ENCODE results near the gene AFG1L. TPM values are rescaled to one million over a fixed set of nuclear protein-coding genes. Genes with fewer than 3 reads are reported as not detected.
"Not testable (repeated sequence)": the region's sequence is repeated elsewhere in the genome, so short reads cannot be mapped to it uniquely, and the experiment has no call there.

AFG1L gene
- polyA plus RNA-seq, 2 donors: 1.8 to 2.0 TPM

DNA sequence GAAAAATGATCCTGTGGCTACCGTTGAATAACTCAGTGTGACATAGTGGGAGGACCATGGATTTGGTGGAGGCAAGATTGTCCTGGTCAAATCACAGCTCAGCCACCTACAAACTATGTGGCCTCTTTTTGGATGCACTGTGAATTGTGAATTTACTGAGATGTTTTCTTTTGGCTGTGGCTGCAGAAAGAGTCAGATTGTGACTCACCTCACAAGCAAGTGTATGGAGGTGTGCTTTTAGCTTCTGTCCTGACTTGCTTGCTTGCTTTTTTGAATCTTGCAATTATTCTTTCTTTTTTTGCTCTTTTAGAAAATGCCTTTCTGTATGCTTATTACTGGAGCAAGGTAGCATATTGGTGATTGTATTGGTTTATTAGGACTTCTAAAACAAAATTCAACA, 143.0 kb downstream of the AFG1L start:
- H3K4me3 ChIP-seq (ENCODE audit: low read depth in 1 of 2, low read length in 2 of 2): no peak overlapping the region
- no peak overlapping the region for H3K27ac ChIP-seq (ENCODE audit: low read depth in 2 of 2, low read length in 1 of 2)
- no peaks in the 10 kb centered on the region for H3K4me1 ChIP-seq (ENCODE audit: control insufficient read depth in 2 of 2, insufficient read depth in 2 of 2, low read length in 1 of 2)
- no peaks in the 10 kb centered on the region for H3K9me3 ChIP-seq (ENCODE audit: control insufficient read depth in 2 of 2, insufficient read depth in 1 of 2, low read depth in 1 of 2, low read length in 1 of 2)
- H3K36me3 ChIP-seq (ENCODE audit: control insufficient read depth in 2 of 2, insufficient read depth in 2 of 2, low read length in 1 of 2): no peaks in the 10 kb centered on the region
- no peaks in the 10 kb centered on the region for H3K27me3 ChIP-seq (ENCODE audit: control insufficient read depth in 1 of 2, insufficient read depth in 2 of 2, low read length in 2 of 2)
- WGBS, 2 donors: 62 to 72% methylated on average over 1 of the region's 1 CpG

DNA sequence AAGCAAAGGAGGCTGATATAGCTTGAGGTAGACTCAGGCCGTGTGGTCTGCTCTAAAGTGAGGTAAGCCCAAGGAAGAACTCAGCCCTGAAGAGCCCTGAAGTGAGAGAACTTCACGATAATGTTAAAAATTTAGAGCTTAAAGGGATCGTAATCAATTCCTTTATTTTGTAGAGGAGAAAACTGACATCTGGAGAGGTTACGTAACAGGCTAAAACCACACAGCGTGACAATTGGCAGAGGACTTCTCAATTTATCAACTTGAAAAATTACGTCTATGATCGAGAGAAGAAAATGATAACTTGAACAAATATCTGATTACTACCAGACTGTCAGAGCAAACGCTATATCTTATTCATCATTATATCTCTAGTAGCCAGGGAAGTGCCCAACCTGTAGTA, 144.1 kb downstream of the AFG1L start:
- H3K9me3 ChIP-seq (ENCODE audit: control insufficient read depth in 2 of 2, insufficient read depth in 1 of 2, low read depth in 1 of 2, low read length in 1 of 2): no peaks in the 10 kb centered on the region
- no peaks in the 10 kb centered on the region for H3K27me3 ChIP-seq (ENCODE audit: control insufficient read depth in 1 of 2, insufficient read depth in 2 of 2, low read length in 2 of 2)
- H3K36me3 ChIP-seq (ENCODE audit: control insufficient read depth in 2 of 2, insufficient read depth in 2 of 2, low read length in 1 of 2): no peaks in the 10 kb centered on the region
- 55 to 64% methylated on average over 8 of the region's 8 CpGs for WGBS, 2 donors
- no peak overlapping the region for H3K4me3 ChIP-seq (ENCODE audit: low read depth in 1 of 2, low read length in 2 of 2)
- no peaks in the 10 kb centered on the region for H3K4me1 ChIP-seq (ENCODE audit: control insufficient read depth in 2 of 2, insufficient read depth in 2 of 2, low read length in 1 of 2)
- no peak overlapping the region for H3K27ac ChIP-seq (ENCODE audit: low read depth in 2 of 2, low read length in 1 of 2)

DNA sequence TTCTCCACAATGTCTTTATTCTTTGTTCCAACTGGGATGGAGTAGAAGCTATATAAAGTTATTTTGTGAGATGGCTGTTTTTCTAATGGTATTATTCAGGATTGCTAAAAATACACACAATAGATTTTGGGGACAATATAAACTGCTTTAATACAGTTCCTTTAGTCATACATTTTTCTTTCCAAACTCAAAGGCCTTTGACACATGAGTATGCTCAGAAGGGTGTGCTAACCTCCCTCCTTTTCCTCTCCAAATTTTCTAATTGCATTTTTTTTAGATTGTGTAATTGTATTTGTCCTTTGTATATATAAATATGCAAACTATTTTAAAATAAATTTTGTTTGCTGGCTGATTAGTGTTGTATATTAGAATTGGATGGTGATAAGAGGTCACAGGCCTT, 146.3 kb downstream of the AFG1L start:
- Histone ChIP-seq H3K36me3 (ENCODE audit: control insufficient read depth in 2 of 2, insufficient read depth in 2 of 2, low read length in 1 of 2) (no peaks in the 10 kb centered on the region), H3K27me3 (ENCODE audit: control insufficient read depth in 1 of 2, insufficient read depth in 2 of 2, low read length in 2 of 2) (no peaks in the 10 kb centered on the region), H3K9me3 (ENCODE audit: control insufficient read depth in 2 of 2, insufficient read depth in 1 of 2, low read depth in 1 of 2, low read length in 1 of 2) (no peaks in the 10 kb centered on the region), H3K27ac (ENCODE audit: low read depth in 2 of 2, low read length in 1 of 2) (no peak overlapping the region), H3K4me1 (ENCODE audit: control insufficient read depth in 2 of 2, insufficient read depth in 2 of 2, low read length in 1 of 2) (no peaks in the 10 kb centered on the region), H3K4me3 (ENCODE audit: low read depth in 1 of 2, low read length in 2 of 2) (no peak overlapping the region)

- H3K27me3 ChIP-seq (ENCODE audit: control insufficient read depth in 1 of 2, insufficient read depth in 2 of 2, low read length in 2 of 2): no peaks in the 10 kb centered on the region
- H3K36me3 ChIP-seq (ENCODE audit: control insufficient read depth in 2 of 2, insufficient read depth in 2 of 2, low read length in 1 of 2): no peaks in the 10 kb centered on the region
- H3K4me1 ChIP-seq (ENCODE audit: control insufficient read depth in 2 of 2, insufficient read depth in 2 of 2, low read length in 1 of 2): no peaks in the 10 kb centered on the region
- no peaks in the 10 kb centered on the region for H3K9me3 ChIP-seq (ENCODE audit: control insufficient read depth in 2 of 2, insufficient read depth in 1 of 2, low read depth in 1 of 2, low read length in 1 of 2)
- H3K27ac ChIP-seq (ENCODE audit: low read depth in 2 of 2, low read length in 1 of 2): no peak overlapping the region
- H3K4me3 ChIP-seq (ENCODE audit: low read depth in 1 of 2, low read length in 2 of 2): no peak overlapping the region
- 96 to 97% methylated on average over 2 of the region's 2 CpGs for WGBS, 2 donors
These were observed 148.1 kb downstream of the AFG1L start for GRCh38 chr6:108442770-108443520.

DNA sequence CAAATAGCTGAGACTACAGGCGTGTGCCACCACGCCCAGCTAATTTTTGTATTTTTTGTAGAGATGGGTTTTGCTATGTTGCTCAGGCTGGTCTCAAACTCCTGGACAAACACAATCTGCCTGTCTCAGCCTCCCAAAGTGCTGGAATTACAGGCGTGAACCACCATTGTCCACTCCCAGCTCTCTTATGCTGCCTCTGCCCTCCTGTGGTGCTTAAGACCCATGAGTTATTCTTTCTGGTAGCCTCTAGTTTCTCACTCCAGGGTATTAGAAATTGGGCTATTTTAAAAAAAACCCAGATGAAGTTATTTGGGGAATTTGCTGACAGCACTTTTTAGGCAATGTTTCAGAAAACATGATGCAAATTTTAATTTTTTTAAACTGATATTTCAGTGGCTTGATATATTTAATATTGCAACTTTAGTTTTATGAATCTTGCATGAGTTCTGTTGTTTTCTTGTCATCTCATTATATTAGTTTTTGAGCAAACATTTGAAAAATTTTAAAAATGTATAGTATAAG, 151.8 kb downstream of the AFG1L start:
- Histone ChIP-seq H3K36me3 (ENCODE audit: control insufficient read depth in 2 of 2, insufficient read depth in 2 of 2, low read length in 1 of 2) (no peaks in the 10 kb centered on the region), H3K27me3 (ENCODE audit: control insufficient read depth in 1 of 2, insufficient read depth in 2 of 2, low read length in 2 of 2) (no peaks in the 10 kb centered on the region), H3K4me3 (ENCODE audit: low read depth in 1 of 2, low read length in 2 of 2) (no peak overlapping the region), H3K27ac (ENCODE audit: low read depth in 2 of 2, low read length in 1 of 2) (no peak overlapping the region), H3K4me1 (ENCODE audit: control insufficient read depth in 2 of 2, insufficient read depth in 2 of 2, low read length in 1 of 2) (no peaks in the 10 kb centered on the region), H3K9me3 (ENCODE audit: control insufficient read depth in 2 of 2, insufficient read depth in 1 of 2, low read depth in 1 of 2, low read length in 1 of 2) (no peaks in the 10 kb centered on the region)
- WGBS, 2 donors: 92 to 96% methylated on average over 3 of the region's 3 CpGs

DNA sequence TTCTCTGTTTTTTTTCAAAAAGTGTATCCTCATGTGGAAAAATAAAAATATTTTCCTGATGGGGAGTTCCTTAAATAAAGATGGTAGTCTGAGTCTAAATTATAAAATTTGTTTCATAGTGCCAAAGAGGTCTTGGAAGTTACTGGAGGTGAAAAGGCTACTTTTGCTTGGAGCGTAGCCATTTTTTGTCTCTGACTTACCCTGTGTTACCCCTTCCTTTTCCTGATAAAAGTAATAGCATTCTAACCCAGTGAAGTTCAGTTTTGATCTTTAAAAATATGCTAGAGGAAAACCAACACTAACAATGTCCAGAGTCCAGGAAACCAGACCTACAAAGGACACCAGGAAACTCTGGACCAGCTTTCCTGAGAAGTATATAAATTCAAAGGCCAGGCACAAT, 153.6 kb downstream of the AFG1L start:
- WGBS, 2 donors: 85 to 90% methylated on average over 1 of the region's 1 CpG
- Histone ChIP-seq H3K4me1 (ENCODE audit: control insufficient read depth in 2 of 2, insufficient read depth in 2 of 2, low read length in 1 of 2) (no peaks in the 10 kb centered on the region), H3K27me3 (ENCODE audit: control insufficient read depth in 1 of 2, insufficient read depth in 2 of 2, low read length in 2 of 2) (no peaks in the 10 kb centered on the region), H3K9me3 (ENCODE audit: control insufficient read depth in 2 of 2, insufficient read depth in 1 of 2, low read depth in 1 of 2, low read length in 1 of 2) (no peaks in the 10 kb centered on the region), H3K4me3 (ENCODE audit: low read depth in 1 of 2, low read length in 2 of 2) (no peak overlapping the region), H3K27ac (ENCODE audit: low read depth in 2 of 2, low read length in 1 of 2) (no peak overlapping the region), H3K36me3 (ENCODE audit: control insufficient read depth in 2 of 2, insufficient read depth in 2 of 2, low read length in 1 of 2) (no peaks in the 10 kb centered on the region)

- not testable (repeated sequence) for H3K4me1 ChIP-seq (ENCODE audit: control insufficient read depth in 2 of 2, insufficient read depth in 2 of 2, low read length in 1 of 2); H3K4me3 ChIP-seq (ENCODE audit: low read depth in 1 of 2, low read length in 2 of 2); H3K36me3 ChIP-seq (ENCODE audit: control insufficient read depth in 2 of 2, insufficient read depth in 2 of 2, low read length in 1 of 2); H3K27ac ChIP-seq (ENCODE audit: low read depth in 2 of 2, low read length in 1 of 2); H3K9me3 ChIP-seq (ENCODE audit: control insufficient read depth in 2 of 2, insufficient read depth in 1 of 2, low read depth in 1 of 2, low read length in 1 of 2); H3K27me3 ChIP-seq (ENCODE audit: control insufficient read depth in 1 of 2, insufficient read depth in 2 of 2, low read length in 2 of 2)
- WGBS, 2 donors: 78% methylated on average over 1 of the region's 1 CpG; no CpG with 5 or more reads in 1 of the 2 donors
These were observed 154.9 kb downstream of the AFG1L start for GRCh38 chr6:108449717-108450116.

- Histone ChIP-seq H3K27me3 (ENCODE audit: control insufficient read depth in 1 of 2, insufficient read depth in 2 of 2, low read length in 2 of 2) (no peaks in the 10 kb centered on the region), H3K27ac (ENCODE audit: low read depth in 2 of 2, low read length in 1 of 2) (no peak overlapping the region), H3K4me3 (ENCODE audit: low read depth in 1 of 2, low read length in 2 of 2) (no peak overlapping the region), H3K4me1 (ENCODE audit: control insufficient read depth in 2 of 2, insufficient read depth in 2 of 2, low read length in 1 of 2) (no peaks in the 10 kb centered on the region), H3K9me3 (ENCODE audit: control insufficient read depth in 2 of 2, insufficient read depth in 1 of 2, low read depth in 1 of 2, low read length in 1 of 2) (no peaks in the 10 kb centered on the region), H3K36me3 (ENCODE audit: control insufficient read depth in 2 of 2, insufficient read depth in 2 of 2, low read length in 1 of 2) (no peaks in the 10 kb centered on the region)
- 84 to 88% methylated on average over 8 of the region's 8 CpGs for WGBS, 2 donors
These were observed 157.0 kb downstream of the AFG1L start for GRCh38 chr6:108451816-108452215.

DNA sequence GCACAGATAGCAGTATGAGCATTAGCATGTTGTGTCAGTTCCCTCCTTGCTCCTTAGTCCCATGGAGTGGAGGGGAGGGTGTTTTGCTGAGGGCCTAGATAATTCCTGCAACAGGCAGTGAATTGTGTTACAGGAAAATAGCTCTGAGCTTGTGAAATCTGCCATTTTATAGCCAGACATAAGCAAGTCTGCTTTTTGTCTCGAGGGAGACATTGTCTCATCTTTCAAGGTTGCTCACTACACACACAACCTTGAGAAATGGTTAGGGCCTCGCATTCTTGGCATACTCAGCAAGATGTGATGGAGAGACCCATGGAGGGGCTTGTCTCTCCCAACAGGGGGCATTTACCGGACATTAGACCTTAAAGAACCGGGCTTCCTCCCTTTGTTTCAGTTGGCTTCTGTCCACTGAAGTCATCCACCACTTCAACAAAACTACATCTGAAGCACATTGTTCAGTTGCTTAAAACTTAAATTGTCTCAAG, 157.9 kb downstream of the AFG1L start:
- Histone ChIP-seq H3K27ac (ENCODE audit: low read depth in 2 of 2, low read length in 1 of 2) (no peak overlapping the region), H3K9me3 (ENCODE audit: control insufficient read depth in 2 of 2, insufficient read depth in 1 of 2, low read depth in 1 of 2, low read length in 1 of 2) (no peaks in the 10 kb centered on the region), H3K4me1 (ENCODE audit: control insufficient read depth in 2 of 2, insufficient read depth in 2 of 2, low read length in 1 of 2) (no peaks in the 10 kb centered on the region), H3K27me3 (ENCODE audit: control insufficient read depth in 1 of 2, insufficient read depth in 2 of 2, low read length in 2 of 2) (no peaks in the 10 kb centered on the region), H3K4me3 (ENCODE audit: low read depth in 1 of 2, low read length in 2 of 2) (no peak overlapping the region), H3K36me3 (ENCODE audit: control insufficient read depth in 2 of 2, insufficient read depth in 2 of 2, low read length in 1 of 2) (no peaks in the 10 kb centered on the region)
- 80% methylated on average over 4 of the region's 4 CpGs for WGBS, 2 donors

GRCh38 chr6:108453601-108454185, 158.8 kb downstream of the AFG1L start:
- Histone ChIP-seq H3K27me3 (ENCODE audit: control insufficient read depth in 1 of 2, insufficient read depth in 2 of 2, low read length in 2 of 2) (no peaks in the 10 kb centered on the region), H3K36me3 (ENCODE audit: control insufficient read depth in 2 of 2, insufficient read depth in 2 of 2, low read length in 1 of 2) (no peaks in the 10 kb centered on the region), H3K4me3 (ENCODE audit: low read depth in 1 of 2, low read length in 2 of 2) (no peak overlapping the region), H3K27ac (ENCODE audit: low read depth in 2 of 2, low read length in 1 of 2) (no peak overlapping the region), H3K9me3 (ENCODE audit: control insufficient read depth in 2 of 2, insufficient read depth in 1 of 2, low read depth in 1 of 2, low read length in 1 of 2) (no peaks in the 10 kb centered on the region), H3K4me1 (ENCODE audit: control insufficient read depth in 2 of 2, insufficient read depth in 2 of 2, low read length in 1 of 2) (no peaks in the 10 kb centered on the region)
- 65 to 70% methylated on average over 3 of the region's 3 CpGs for WGBS, 2 donors
